Spleen (tissue), 11 donors: ENCODE measurements around the gene EFR3B. TPM values are rescaled to one million over a fixed set of nuclear protein-coding genes. Genes with fewer than 3 reads are reported as not detected.

Source experiments
- DNase-seq: peaks from one replicate; pipeline ENCODE4 v3.0.0-alpha.2; 2020
- H3K27ac ChIP-seq, 8 donors: fragments of 200-600 bp; sonication (generic) in 7 of 8; 1 replicate in 4 of 8; 2 replicates in 4 of 8; pipeline versions ENCODE4 v1.5.0 to v1.8.0; 2016 to 2021; ENCODE audit warnings: inconsistent platforms in 4 of 8, mild to moderate bottlenecking in 4 of 8, moderate library complexity in 1 of 8
- H3K27me3 ChIP-seq, 7 donors: fragments of 200-600 bp; sonication (generic) in 6 of 7; replicated peaks in 1 of 7; 1 replicate in 4 of 7; 2 replicates in 3 of 7; pipeline versions ENCODE4 v1.5.0 to v1.8.0; 2016 to 2021; ENCODE audit warnings: inconsistent platforms in 3 of 7, mild to moderate bottlenecking in 1 of 7
- H3K36me3 ChIP-seq, 6 donors: fragments of 200-600 bp; sonication (generic) in 5 of 6; 1 replicate in 4 of 6; 2 replicates in 2 of 6; pipeline versions ENCODE4 v1.5.0 to v1.8.0; 2016 to 2021; ENCODE audit warnings: inconsistent platforms in 2 of 6
- H3K4me1 ChIP-seq, 6 donors: fragments of 200-600 bp; sonication (generic) in 5 of 6; 1 replicate in 3 of 6; 2 replicates in 3 of 6; pipeline versions ENCODE4 v1.5.0 to v1.8.0; 2016 to 2021; ENCODE audit warnings: inconsistent platforms in 3 of 6
- H3K4me3 ChIP-seq, 8 donors: fragments of 200-600 bp; sonication (generic) in 7 of 8; 1 replicate in 4 of 8; 2 replicates in 4 of 8; pipeline versions ENCODE4 v1.5.0 to v1.8.0; 2016 to 2021; ENCODE audit warnings: inconsistent platforms in 4 of 8, mild to moderate bottlenecking in 4 of 8, moderate library complexity in 2 of 8
- H3K9me3 ChIP-seq, 8 donors: fragments of 200-600 bp; sonication (generic) in 7 of 8; 1 replicate in 4 of 8; 2 replicates in 4 of 8; pipeline versions ENCODE4 v1.5.0 to v1.8.0; 2016 to 2021; ENCODE audit warnings: inconsistent platforms in 4 of 8
- POLR2A ChIP-seq, 3 donors: fragments of 450-650 bp; IDR thresholded peaks; one replicate each; pipeline ENCODE4 v1.5.1; 2017; ENCODE audit warnings: antibody characterized with exemption in 3 of 3, mild to moderate bottlenecking in 1 of 3
- POLR2AphosphoS5 ChIP-seq, 3 donors: sonication (generic); formaldehyde crosslinking; IDR thresholded peaks; one replicate each; pipeline ENCODE4 v1.5.1; 2017; ENCODE audit warnings: antibody characterized with exemption in 3 of 3
- WGBS, 5 donors: extraction: QIAGEN DNeasy Blood & Tissue Kit in 3 of 5; methylation state at CpG; one replicate each; pipeline versions ENCODE4 v1.1.5 to v1.1.7; 2013 to 2018; 5-methylcytosine and 5-hydroxymethylcytosine counted together
- intact Hi-C: fragments of 100-400 bp; cut with DNase I; formaldehyde crosslinking; loops from one replicate; pipeline ENCODE4 v1.15.0; 2023; ENCODE audit warnings: low total_unique reads
- polyA plus RNA-seq, 3 donors: library from polyadenylated mRNA; stranded (reverse); fragments of 200-250 nt; gene quantifications; one replicate each; pipeline ENCODE4 v1.2.1, GENCODE V29; 2013
- total RNA-seq, 7 donors: library from RNA; depleted of rRNA in 3 of 7; stranded (reverse); fragments of >200 nt in 3 of 7; fragmentation: NEBNext Ultra II Directional in 4 of 7; extraction: Animal tissue kit (Norgen Biotek cat#: 25700) in 4 of 7; gene quantifications; one replicate each; pipeline versions ENCODE4 v1.1.0 to v1.2.1, GENCODE V29; 2016 to 2021
- TF ChIP-seq, protein P1 (sequence below), 11 experiments: fragments of 200-600 bp in 7 of 11; fragments of 450-650 bp in 4 of 11; sonication (generic) in 4 of 11; IDR thresholded peaks in 8 of 11; conservative IDR thresholded peaks in 3 of 11; 1 replicate in 7 of 11; 2 replicates in 4 of 11; pipeline versions ENCODE4 v1.4.0 to v1.8.0; 2016 to 2021; ENCODE audit warnings: antibody characterized with exemption in 11 of 11, inconsistent platforms in 4 of 11, mild to moderate bottlenecking in 1 of 11
- donor health status: healthy with polysubstance abuse.
- donor health status: DM: no; HTN: no; CAD: no; lungs with moderate emphysema.
- donor health status: DM: no; HTN: no; CAD: no.
- donor health status: Bipolar disorder and iron deficiency.
- donor health status: healthy.
- donor health status: DM: no; HTN: no; CAD: no.
- donor health status: DM: yes; HTN: yes; CAD: no.

EFR3B gene
- total and polyA plus RNA-seq, 10 donors, result 0.22 to 13.2 (median 8.2) TPM

DNA sequence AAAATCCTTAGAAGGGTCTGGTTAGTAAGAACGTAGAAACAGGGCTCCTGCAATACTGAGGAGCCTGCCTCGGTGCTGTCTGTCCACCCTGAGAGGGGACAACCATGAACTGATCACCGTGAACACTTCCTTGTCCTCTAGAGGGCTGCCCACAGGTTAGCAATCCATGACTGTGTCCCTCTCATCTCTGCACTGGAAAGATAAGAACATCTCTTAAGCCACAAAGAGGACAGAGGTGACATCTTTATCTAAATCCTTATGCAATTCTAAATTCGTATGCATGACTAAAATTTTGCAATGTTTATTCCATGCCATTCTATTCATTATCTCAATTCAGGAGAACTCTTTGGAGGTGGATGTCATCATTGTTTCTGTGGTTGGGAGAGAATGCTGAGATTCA is 12.8 kb downstream of the EFR3B start:
- TF ChIP-seq POLR2A (IDR thresholded peaks at IDR 0.05) (no peak), POLR2AphosphoS5 (IDR thresholded peaks at IDR 0.05) (no peak)
- TF ChIP-seq, protein P1, sequence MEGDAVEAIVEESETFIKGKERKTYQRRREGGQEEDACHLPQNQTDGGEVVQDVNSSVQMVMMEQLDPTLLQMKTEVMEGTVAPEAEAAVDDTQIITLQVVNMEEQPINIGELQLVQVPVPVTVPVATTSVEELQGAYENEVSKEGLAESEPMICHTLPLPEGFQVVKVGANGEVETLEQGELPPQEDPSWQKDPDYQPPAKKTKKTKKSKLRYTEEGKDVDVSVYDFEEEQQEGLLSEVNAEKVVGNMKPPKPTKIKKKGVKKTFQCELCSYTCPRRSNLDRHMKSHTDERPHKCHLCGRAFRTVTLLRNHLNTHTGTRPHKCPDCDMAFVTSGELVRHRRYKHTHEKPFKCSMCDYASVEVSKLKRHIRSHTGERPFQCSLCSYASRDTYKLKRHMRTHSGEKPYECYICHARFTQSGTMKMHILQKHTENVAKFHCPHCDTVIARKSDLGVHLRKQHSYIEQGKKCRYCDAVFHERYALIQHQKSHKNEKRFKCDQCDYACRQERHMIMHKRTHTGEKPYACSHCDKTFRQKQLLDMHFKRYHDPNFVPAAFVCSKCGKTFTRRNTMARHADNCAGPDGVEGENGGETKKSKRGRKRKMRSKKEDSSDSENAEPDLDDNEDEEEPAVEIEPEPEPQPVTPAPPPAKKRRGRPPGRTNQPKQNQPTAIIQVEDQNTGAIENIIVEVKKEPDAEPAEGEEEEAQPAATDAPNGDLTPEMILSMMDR (IDR thresholded peaks at IDR 0.05 in 8 of 11, conservative IDR thresholded peaks at IDR 0.05 in 3 of 11), result no peak
- Histone ChIP-seq H3K4me3 (no peak overlapping the region), H3K4me1 (peaks cover 0 to 15% (median 0%) of the 10 kb centered on the region in 6 donors), H3K27ac (no peak overlapping the region), H3K36me3 (no peaks in the 10 kb centered on the region), H3K27me3 (peaks cover 0 to 4% (median 0%) of the 10 kb centered on the region in 7 donors), H3K9me3 (no peaks in the 10 kb centered on the region)
- WGBS, 5 donors, result 66 to 81% (median 74%) methylated on average over 4 of the region's 4 CpGs
- no peak for DNase-seq
- intact Hi-C loops, result no loop called here

DNA sequence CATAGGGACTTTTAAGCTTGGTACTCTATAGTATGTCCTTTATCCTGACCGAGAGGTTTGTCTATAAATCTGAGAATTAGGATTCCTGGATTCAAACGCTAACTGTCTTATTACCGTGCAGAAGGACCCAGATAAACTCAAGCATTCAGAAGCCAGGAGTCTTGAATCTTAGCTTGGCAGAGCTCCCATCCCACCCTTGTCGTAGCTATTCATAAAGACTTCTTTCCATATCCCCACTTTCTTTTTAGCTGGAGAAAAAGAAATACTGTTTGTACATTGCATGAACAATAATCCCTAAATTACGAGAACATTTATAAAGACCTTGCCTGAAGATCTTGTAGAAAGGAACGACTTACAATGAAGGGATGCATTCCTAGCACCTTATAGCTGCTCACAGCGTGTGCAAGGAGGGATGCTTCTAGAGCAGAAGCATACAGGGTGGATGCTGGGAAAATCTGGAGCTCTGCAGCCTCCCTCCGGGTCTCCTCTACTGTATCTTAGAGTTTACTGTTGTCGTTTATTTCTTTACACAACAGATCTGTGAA is 13.6 kb downstream of the EFR3B start:
- intact Hi-C loops, result no loop called here
- Histone ChIP-seq H3K36me3 (no peaks in the 10 kb centered on the region), H3K9me3 (no peaks in the 10 kb centered on the region), H3K27me3 (no peaks in the 10 kb centered on the region), H3K27ac (no peak overlapping the region), H3K4me3 (no peak overlapping the region), H3K4me1 (peaks cover 0 to 15% (median 0%) of the 10 kb centered on the region in 6 donors)
- 84 to 94% (median 89%) methylated on average over 9 of the region's 9 CpGs for WGBS, 5 donors
- TF ChIP-seq, protein P1 (IDR thresholded peaks at IDR 0.05 in 8 of 11, conservative IDR thresholded peaks at IDR 0.05 in 3 of 11), result no peak
- TF ChIP-seq POLR2A (IDR thresholded peaks at IDR 0.05), result no peak
- no peak for TF ChIP-seq POLR2AphosphoS5 (IDR thresholded peaks at IDR 0.05)
- DNase-seq, result no peak

DNA sequence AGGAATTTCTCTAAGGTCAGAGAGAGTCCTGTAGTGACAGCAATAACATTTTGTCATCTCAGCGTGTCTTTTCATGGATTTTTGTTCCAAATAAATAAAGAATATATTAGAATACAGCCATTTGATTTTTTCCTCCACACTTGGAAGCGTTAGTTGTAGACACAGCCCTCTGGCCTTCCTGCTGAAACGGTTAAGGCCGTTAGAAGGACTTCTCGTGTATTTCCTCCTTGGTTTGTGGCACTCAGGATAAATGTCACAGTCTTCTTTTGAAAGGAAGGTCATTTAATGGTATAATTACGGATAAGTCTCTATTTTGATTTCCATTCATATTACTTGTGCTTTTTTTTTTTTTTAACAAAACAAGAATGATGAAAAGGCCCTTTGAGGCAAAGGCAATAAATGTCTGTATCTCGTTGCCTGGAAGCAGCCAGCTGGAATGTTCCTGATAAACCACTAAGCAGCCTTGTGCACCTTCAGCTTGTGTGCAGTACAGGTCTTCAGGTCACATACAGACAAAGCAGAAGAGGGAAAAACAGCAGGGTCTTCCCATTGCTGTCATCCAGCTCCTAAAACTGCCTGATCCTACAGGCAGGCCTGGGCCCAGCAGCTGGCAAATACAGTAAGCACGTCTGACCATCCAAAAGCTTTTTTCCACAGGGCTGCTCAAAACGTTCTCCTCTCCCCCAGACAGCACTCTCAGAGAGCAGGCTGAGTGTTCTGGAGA is 14.4 kb downstream of the EFR3B start:
- peak; percentile 27 for DNase-seq
- H3K36me3 ChIP-seq, result no peaks in the 10 kb centered on the region

GRCh38 chr2:25062511-25062917 is 20.6 kb downstream of the EFR3B start:
- DNase-seq, result no peak
- TF ChIP-seq POLR2A (IDR thresholded peaks at IDR 0.05) (no peak), POLR2AphosphoS5 (IDR thresholded peaks at IDR 0.05) (no peak)
- TF ChIP-seq, protein P1 (IDR thresholded peaks at IDR 0.05 in 8 of 11, conservative IDR thresholded peaks at IDR 0.05 in 3 of 11), result no peak
- 75 to 90% (median 82%) methylated on average over 6 to 11 of the region's 11 CpGs for WGBS, 5 donors
- Histone ChIP-seq H3K9me3 (peaks cover 0 to 14% (median 6%) of the 10 kb centered on the region in 8 donors), H3K27me3 (no peaks in the 10 kb centered on the region), H3K27ac (peak overlapping the region in 2 of 8 donors; percentile 14 to 19), H3K4me1 (no peaks in the 10 kb centered on the region), H3K36me3 (no peaks in the 10 kb centered on the region), H3K4me3 (no peak overlapping the region)
- intact Hi-C loops, result no loop called here

More for the DNA sequence above, 14.4 kb downstream of the EFR3B start:
- H3K4me1 ChIP-seq, result peaks cover 0 to 15% (median 0%) of the 10 kb centered on the region in 6 donors
- 35 to 52% (median 47%) methylated on average over 9 of the region's 9 CpGs for WGBS, 5 donors
- H3K9me3 ChIP-seq, result no peaks in the 10 kb centered on the region
- TF ChIP-seq POLR2AphosphoS5 (IDR thresholded peaks at IDR 0.05), result no peak
- TF ChIP-seq, protein P1 (IDR thresholded peaks at IDR 0.05 in 8 of 11, conservative IDR thresholded peaks at IDR 0.05 in 3 of 11), result no peak
- intact Hi-C loops, result no loop called here
- no peak overlapping the region for H3K4me3 ChIP-seq
- H3K27me3 ChIP-seq, result no peaks in the 10 kb centered on the region
- peak overlapping the region in 2 of 8 donors; percentile 6 to 27 for H3K27ac ChIP-seq
